HG02798 (cell line): ENCODE results near the gene F2R.
"Not testable (repeated sequence)": the region's sequence is repeated elsewhere in the genome, so short reads cannot be mapped to it uniquely, and the experiment has no call there.

ENCODE experiments used
- ATAC-seq: cut with Tn5 transposase; IDR thresholded peaks from one replicate; pipeline ENCODE4 v1.9.1; 2021; ENCODE audit warnings: mild to moderate bottlenecking; ENCODE audit not compliant: unreplicated experiment, poor library complexity

F2R gene

DNA sequence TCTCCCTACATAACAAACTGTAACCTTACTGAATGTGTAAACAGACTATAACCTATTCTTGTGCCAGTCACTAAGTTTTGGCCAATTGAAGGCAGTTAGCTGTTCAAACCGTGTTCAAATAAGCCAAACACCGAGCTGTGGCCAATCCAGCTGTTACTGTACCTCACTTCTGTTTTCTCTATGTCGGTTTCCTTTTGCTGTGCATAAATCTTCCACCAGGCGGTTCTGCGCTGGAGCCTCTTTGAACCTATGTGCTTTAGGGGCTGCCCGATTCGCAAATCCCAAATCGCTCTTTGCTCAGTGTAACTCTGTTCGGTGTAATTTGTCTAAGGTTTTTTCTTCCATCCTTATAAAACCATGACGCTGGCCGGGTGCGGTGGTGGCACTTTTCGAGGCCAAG is 31.8 kb downstream of the F2R start:
- no peak for ATAC-seq

DNA sequence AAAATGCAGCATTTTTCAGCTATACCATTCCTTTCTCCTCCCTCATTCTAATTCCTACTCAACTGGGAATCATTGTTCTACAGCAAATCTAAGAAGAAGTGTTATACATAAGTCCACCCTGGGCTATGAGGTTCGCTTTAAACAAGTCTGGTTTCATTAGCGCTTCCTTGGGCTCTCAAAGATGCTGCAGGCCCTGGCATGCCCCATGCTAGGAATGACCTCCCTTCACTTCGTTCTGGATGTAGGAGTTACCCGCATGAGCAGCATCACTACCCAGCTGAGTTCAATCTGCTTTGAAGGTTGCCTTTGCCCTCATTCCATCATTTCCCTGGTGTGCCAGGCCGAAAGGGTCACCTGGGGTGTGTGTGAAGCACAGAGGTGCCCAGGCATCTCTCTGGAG is 35.4 kb downstream of the F2R start:
- ATAC-seq, result no peak

DNA sequence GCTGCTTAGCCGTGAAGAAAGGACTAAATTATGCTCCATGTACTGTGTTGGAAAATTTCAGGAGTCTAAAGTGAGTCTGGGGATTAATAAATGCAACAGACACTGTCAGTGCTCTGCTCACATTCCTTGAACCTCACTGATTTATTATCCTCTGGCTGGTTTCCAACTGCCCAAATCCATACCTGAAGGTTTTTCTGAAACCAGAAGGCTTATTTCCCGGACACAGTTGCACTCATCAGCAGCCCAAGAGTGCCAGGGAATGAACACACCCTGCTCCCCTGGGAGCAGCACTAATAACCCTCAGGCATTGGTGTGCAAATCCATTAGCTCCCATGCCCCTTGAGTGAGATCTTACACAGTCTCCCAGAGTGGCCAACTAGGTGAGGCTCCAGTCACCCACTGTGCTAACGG is 38.7 kb downstream of the F2R start:
- no peak for ATAC-seq

- ATAC-seq, result no peak
Observed at GRCh38 chr5:76755779-76756637, 40.1 kb downstream of the F2R start.

GRCh38 chr5:76757049-76757448 is 41.1 kb downstream of the F2R start:
- ATAC-seq, result no peak

GRCh38 chr5:76761118-76761517 is 45.2 kb downstream of the F2R start:
- ATAC-seq, result not testable (repeated sequence)

GRCh38 chr5:76762484-76762883 is 46.6 kb downstream of the F2R start:
- ATAC-seq, result no peak

- no peak for ATAC-seq
Observed at GRCh38 chr5:76763136-76763535, 47.2 kb downstream of the F2R start.

GRCh38 chr5:76764374-76764773 is 48.4 kb downstream of the F2R start:
- ATAC-seq, result no peak

GRCh38 chr5:76765249-76765648 is 49.3 kb downstream of the F2R start:
- ATAC-seq, result no peak

DNA sequence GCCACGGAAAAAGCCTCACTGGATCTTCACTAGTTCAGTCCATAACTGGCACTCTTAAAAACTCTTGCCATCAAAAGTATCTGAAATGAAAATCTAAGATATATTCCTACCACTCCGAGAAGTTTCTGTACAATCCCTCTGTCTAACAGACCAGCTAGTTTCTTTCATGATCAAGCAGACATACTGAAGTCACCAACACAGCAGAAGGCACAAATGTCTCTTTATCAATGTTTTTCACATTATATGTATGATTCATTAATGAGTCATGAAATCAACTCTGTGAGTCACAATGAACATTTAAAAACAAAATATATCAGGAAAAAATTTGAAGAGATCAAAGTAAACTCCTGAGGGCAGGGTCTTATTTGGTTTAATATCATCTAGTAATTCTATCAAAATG is 50.8 kb downstream of the F2R start:
- no peak for ATAC-seq

DNA sequence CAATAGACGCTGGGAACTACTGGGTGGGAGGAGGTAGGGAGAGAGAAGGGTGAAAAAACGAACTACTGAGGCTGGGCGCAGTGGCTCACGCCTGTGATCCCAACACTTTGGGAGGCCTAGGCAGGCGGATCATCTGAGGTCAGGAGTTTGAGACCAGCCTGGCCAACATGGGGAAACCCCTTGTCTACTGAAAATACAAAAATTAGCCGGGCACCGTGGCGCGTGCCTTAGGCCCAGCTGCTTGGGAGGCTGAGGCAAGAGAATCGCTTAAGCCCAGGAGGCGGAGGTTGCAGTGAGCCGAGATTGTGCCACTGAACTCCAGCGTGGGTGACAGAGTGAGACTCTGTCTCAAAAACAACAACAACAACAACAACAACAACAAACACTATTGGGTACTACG is 55.1 kb downstream of the F2R start:
- ATAC-seq, result not testable (repeated sequence)

DNA sequence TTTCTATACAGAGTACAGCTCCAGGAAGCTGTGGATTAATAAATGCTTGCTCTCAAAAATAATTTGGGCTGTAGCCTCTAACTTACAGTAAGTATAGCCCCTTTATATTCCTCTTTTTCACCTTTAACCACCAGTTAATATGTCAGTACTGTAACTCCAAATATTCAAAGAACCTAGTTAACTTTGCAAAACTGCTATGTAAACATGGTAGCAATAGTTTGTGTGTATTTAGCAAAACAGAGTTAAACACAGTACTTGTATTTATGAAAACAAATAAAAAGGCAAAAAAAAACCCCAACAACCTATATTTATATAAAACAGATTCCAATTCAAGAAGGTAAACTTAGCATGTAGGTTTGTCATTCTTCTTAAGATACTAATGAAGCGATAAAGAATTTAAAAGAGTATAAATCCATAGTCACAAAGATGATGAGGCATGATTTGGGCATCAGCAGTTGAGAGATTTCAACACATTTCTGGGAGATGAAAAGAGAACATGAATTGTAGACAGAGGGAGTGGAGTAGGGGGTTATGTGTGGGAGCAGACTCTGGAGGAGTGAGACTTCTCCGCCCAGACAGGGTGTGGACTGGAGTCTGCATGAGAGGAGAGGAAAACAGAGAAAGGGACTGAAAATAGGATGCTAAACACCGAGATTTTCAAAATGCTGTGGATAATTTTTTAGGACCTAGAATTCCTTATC is 55.9 kb downstream of the F2R start:
- ATAC-seq, result no peak

- ATAC-seq, result no peak
Observed at GRCh38 chr5:76775921-76776320, 60.0 kb downstream of the F2R start.

DNA sequence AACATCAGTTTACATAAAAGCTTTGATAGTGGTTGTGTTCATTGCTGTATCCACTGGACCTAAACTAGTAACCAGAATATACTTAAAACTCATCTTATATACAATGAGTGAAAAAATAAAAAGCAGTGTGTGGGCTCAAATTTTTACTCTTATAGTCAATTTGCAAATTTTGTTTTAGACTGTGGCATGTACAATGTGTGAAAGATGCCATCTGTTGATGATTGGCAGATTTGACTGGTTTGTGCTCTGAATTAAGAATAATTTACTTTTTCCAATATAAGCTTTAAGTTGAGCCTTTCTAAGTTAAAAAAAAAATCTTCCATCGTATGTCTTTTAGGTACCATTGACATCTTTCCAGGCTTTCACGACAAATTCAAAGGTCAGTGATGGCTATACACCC is 60.5 kb downstream of the F2R start:
- ATAC-seq, result no peak

DNA sequence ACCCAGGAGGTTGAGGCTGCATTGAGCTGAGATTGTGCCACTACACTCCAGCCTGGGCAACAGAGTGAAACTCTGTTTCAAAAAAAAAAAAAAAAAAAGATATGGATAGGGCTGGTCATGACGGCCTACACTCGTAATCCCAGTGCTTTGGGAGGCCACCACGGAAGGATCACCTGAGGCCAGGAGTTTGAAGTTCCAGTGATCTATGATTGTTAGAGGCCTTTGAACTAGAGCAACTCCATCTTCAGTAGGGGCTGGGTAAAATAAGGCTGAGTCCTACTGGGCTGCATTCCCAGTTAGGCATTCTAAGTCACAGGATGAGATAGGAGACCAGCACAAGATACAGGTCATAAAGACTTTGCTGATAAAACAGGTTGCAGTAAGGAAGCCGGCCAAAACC is 64.7 kb downstream of the F2R start:
- not testable (repeated sequence) for ATAC-seq

GRCh38 chr5:76781775-76782174 is 65.8 kb downstream of the F2R start:
- ATAC-seq, result no peak

- ATAC-seq, result no peak
Observed at GRCh38 chr5:76782444-76782843, 66.5 kb downstream of the F2R start.
